ENCODE measurements around the gene HES7.
A peak's percentile ranks its signal among the peaks of the same experiment; 100 is the strongest.
"Not testable (repeated sequence)": the region's sequence is repeated elsewhere in the genome, so short reads cannot be mapped to it uniquely, and the experiment has no call there.

Gene HES7

GRCh38 chr17:8100111-8100510 lies 23.8 kb downstream of the HES7 start:
- DNase-seq (ENCODE audit: low spot score), result no peak

GRCh38 chr17:8096541-8096940 lies 27.4 kb downstream of the HES7 start:
- no peak for DNase-seq (ENCODE audit: low spot score)

GRCh38 chr17:8095361-8095760 lies 28.5 kb downstream of the HES7 start:
- DNase-seq (ENCODE audit: low spot score), result no peak

- DNase-seq (ENCODE audit: low spot score), result no peak
Observed at GRCh38 chr17:8091033-8091687, 32.7 kb downstream of the HES7 start.

- no peak for DNase-seq (ENCODE audit: low spot score)
Observed at GRCh38 chr17:8089728-8090127, 34.2 kb downstream of the HES7 start.

- DNase-seq (ENCODE audit: low spot score), result no peak
Observed at GRCh38 chr17:8087952-8088230, 36.0 kb downstream of the HES7 start.

GRCh38 chr17:8087075-8087951 lies 36.6 kb downstream of the HES7 start, which contains the start of gene ALOX12B:
Gene ALOX12B, minus strand, starts transcription at chr17:8087716. Its CDS starts 274 bp downstream, at chr17:8087442.
- DNase-seq (ENCODE audit: low spot score), result no peak

- DNase-seq (ENCODE audit: low spot score), result no peak
Observed at GRCh38 chr17:8084250-8084649, 39.7 kb downstream of the HES7 start.

GRCh38 chr17:8082292-8082691 lies 41.6 kb downstream of the HES7 start:
- DNase-seq (ENCODE audit: low spot score), result no peak

GRCh38 chr17:8081876-8082275 lies 42.0 kb downstream of the HES7 start:
- DNase-seq (ENCODE audit: low spot score), result no peak

GRCh38 chr17:8080799-8081219 lies 43.1 kb downstream of the HES7 start:
- no peak for DNase-seq (ENCODE audit: low spot score)

- no peak for DNase-seq (ENCODE audit: low spot score)
Observed at GRCh38 chr17:8080208-8080798, 43.6 kb downstream of the HES7 start.

GRCh38 chr17:8079291-8080207 lies 44.4 kb downstream of the HES7 start:
- DNase-seq (ENCODE audit: low spot score), result peak; percentile 69

GRCh38 chr17:8077939-8078338 lies 46.0 kb downstream of the HES7 start:
- DNase-seq (ENCODE audit: low spot score), result not testable (repeated sequence)

GRCh38 chr17:8076502-8077266 lies 47.2 kb downstream of the HES7 start:
- no peak for DNase-seq (ENCODE audit: low spot score)

- no peak for DNase-seq (ENCODE audit: low spot score)
Observed at GRCh38 chr17:8075574-8076342, 48.1 kb downstream of the HES7 start.

GRCh38 chr17:8075081-8075480 lies 48.8 kb downstream of the HES7 start:
- no peak for DNase-seq (ENCODE audit: low spot score)

GRCh38 chr17:8074554-8074953 lies 49.4 kb downstream of the HES7 start:
- no peak for DNase-seq (ENCODE audit: low spot score)

GRCh38 chr17:8073627-8074484 lies 50.0 kb downstream of the HES7 start:
- DNase-seq (ENCODE audit: low spot score), result peak; percentile 76

Measured in hematopoietic multipotent progenitor cell treated with erythropoietin and hydrocortisone succinate and interleukin-3 and kit ligand, for 15 days (in vitro differentiated cells).